ENCODE data around the gene CTXND1.

GRCh38 chr15:80283531-80283930 lies 31.5 kb upstream of the CTXND1 start:
- TF ChIP-seq MXI1 (IDR thresholded peaks at IDR 0.05; ENCODE audit: borderline replicate concordance, low read depth, low read length) (no peak), CTCF (conservative IDR thresholded peaks at IDR 0.05; ENCODE audit: low read depth, low read length) (no peak), POLR2A (IDR thresholded peaks at IDR 0.05; ENCODE audit: low read depth, low read length) (no peak), RAD21 (IDR thresholded peaks at IDR 0.05; ENCODE audit: low read length) (no peak), RCOR1 (IDR thresholded peaks at IDR 0.05; ENCODE audit: insufficient replicate concordance, low read length) (no peak), USF2 (IDR thresholded peaks at IDR 0.05; ENCODE audit: low read depth, low read length) (no peak)

Measured in IMR-90 (cell line).